Prostate gland (tissue), 2 donors: Measurements from ENCODE around the gene MYO1D.

Experiments used
- CTCF ChIP-seq, 4 experiments: fragments of 200-600 bp in 2 of 4; fragments of 450-650 bp in 2 of 4; sonication (generic) in 2 of 4; IDR thresholded peaks; 1 replicate in 3 of 4; 2 replicates in 1 of 4; pipeline ENCODE4 v1.5.1; 2016 to 2019; ENCODE audit warnings: antibody characterized with exemption in 4 of 4, mild to moderate bottlenecking in 2 of 4, moderate library complexity in 2 of 4
- POLR2A ChIP-seq: fragments of 450-650 bp; IDR thresholded peaks from one replicate; pipeline ENCODE4 v1.6.1; 2016; ENCODE audit warnings: antibody characterized with exemption, mild to moderate bottlenecking
- POLR2AphosphoS5 ChIP-seq: sonication (generic); formaldehyde crosslinking; IDR thresholded peaks from one replicate; pipeline ENCODE4 v1.6.1; 2017; ENCODE audit warnings: antibody characterized with exemption

GRCh38 chr17:32485261-32486110 is 391.4 kb downstream of the MYO1D start:
- TF ChIP-seq CTCF (IDR thresholded peaks at IDR 0.05), result no peak
- no peak for TF ChIP-seq POLR2A
- no peak for TF ChIP-seq POLR2AphosphoS5
